Fibroblast of pulmonary artery (primary cell): ENCODE results near the gene SLC47A2.
A peak's percentile ranks its signal among the peaks of the same experiment; 100 is the strongest.

ENCODE experiments used
- DNase-seq: peaks from one replicate; pipeline ENCODE4 v3.0.0-alpha.2; 2010; ENCODE audit warnings: low read depth
- H3K4me3 ChIP-seq: replicated peaks from 2 replicates; pipeline ENCODE4 v1.5.1; 2011; ENCODE audit warnings: low read depth, mild to moderate bottlenecking, control low read depth, low read length, moderate library complexity
- CTCF ChIP-seq: IDR thresholded peaks from 2 replicates; pipeline ENCODE4 v1.5.1; 2011; ENCODE audit warnings: mild to moderate bottlenecking, control low read depth, low read length, inconsistent platforms; ENCODE audit errors: missing control alignments

SLC47A2 gene

GRCh38 chr17:19654342-19654886 lies 62.0 kb downstream of the SLC47A2 start:
- TF ChIP-seq CTCF = no peak
- H3K4me3 ChIP-seq = no peak overlapping the region
- no peak for DNase-seq

- H3K4me3 ChIP-seq = no peak overlapping the region
Measured at GRCh38 chr17:19652595-19652994, 63.8 kb downstream of the SLC47A2 start.

DNA sequence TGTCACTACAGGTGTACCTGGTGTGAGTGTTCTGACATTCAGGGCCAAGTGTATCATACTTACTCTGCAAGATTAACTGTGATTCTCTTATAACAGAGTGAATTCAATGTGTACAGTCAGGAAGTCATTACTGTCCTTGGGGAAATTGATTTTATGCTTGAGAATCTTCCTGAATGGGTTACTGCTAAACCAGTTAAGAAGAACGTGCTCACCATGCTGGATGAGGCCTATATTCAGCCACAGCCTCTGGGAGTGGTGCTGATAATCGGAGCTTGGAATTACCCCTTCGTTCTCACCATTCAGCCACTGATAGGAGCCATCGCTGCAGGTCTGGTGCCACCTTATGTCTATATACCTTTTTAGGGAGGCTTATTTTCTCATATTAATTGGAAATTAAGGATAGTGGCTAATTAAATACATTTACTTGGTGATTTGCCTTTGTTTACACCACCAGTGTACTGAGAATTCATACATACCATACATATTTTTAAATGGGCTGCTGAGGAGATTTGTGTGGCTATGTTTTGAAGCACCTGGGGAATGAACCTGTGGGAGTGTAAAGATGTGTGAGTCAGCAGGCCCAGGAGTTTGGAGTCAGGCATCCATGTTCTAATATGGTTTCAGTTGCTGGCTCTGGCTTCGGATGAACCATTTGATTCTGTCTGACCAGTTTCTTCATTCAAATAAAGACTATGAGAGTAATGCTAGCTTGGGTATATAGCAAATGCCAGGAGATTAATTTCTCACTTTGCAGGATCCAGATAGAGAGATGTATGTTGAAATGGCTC lies 64.7 kb downstream of the SLC47A2 start:
- DNase-seq = no peak
- TF ChIP-seq CTCF = no peak
- H3K4me3 ChIP-seq = no peak overlapping the region

More at GRCh38 chr17:19652595-19652994, 63.8 kb downstream of the SLC47A2 start:
- peak; percentile 43 for DNase-seq
- no peak for TF ChIP-seq CTCF

DNA sequence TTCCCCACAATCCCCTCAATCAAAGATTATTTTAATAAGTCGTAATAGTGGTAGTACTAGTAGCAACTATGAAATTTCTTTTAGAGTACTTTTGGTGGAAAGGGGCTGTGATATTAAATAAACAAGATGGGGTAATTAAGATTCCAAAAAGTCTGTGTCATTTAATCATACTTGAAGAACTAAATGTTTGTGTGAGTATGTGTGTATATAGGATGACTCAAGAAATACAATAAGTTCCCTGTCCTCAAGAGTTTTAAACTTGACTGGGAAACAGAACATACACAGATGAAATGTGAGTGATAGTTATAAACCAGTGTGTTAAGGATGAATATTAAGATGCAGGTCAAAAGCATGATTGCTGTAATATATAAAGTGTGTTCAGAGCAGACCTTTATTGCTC lies 65.6 kb downstream of the SLC47A2 start:
- H3K4me3 ChIP-seq = no peak overlapping the region
- DNase-seq = no peak
- no peak for TF ChIP-seq CTCF

DNA sequence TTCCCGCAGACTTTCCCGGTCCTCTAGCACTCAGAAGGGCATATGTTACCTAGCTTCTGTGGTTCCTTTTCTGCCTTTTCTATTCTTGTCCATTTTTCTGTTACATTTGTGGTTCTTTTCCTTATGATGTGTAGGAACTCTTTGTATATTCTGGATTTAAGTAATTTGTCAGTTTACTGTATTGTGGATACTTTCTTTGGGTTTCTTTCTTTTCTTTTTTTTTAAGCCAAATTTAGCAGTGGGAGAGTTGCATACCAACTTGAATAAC lies 67.2 kb downstream of the SLC47A2 start:
- no peak for DNase-seq
- no peak for TF ChIP-seq CTCF

GRCh38 chr17:19648475-19649273 lies 67.7 kb downstream of the SLC47A2 start, which contains the start of gene ALDH3A2:
TSS of gene ALDH3A2 (plus strand) at chr17:19648751. CDS start at chr17:19648972, 221 bp downstream.
- peak; percentile 95 for DNase-seq
- TF ChIP-seq CTCF = peak; percentile 6
- H3K4me3 ChIP-seq = peak within 1 kb of the TSS; percentile 85

More for the DNA sequence above, 67.2 kb downstream of the SLC47A2 start:
- peak overlapping the region; percentile 85 for H3K4me3 ChIP-seq
